ENCODE results near the gene WDR55.
"Not testable (repeated sequence)": the region's sequence is repeated elsewhere in the genome, so short reads cannot be mapped to it uniquely, and the experiment has no call there.

- TF ChIP-seq POLR2A, CTCF, POLR2AphosphoS5 (IDR thresholded peaks at IDR 0.05): not testable (repeated sequence)
Observed at GRCh38 chr5:140671035-140671434, 6.3 kb downstream of the WDR55 start.
